CD1c-positive myeloid dendritic cell (primary cell): ENCODE data around the gene STX7.

ENCODE experiments used
- DNase-seq: peaks from one replicate; pipeline ENCODE4 v3.0.0-alpha.2; 2016; ENCODE audit errors: extremely low spot score

STX7 gene

GRCh38 chr6:132506869-132507808 lies 5.8 kb downstream of the STX7 start:
- DNase-seq, result no peak

DNA sequence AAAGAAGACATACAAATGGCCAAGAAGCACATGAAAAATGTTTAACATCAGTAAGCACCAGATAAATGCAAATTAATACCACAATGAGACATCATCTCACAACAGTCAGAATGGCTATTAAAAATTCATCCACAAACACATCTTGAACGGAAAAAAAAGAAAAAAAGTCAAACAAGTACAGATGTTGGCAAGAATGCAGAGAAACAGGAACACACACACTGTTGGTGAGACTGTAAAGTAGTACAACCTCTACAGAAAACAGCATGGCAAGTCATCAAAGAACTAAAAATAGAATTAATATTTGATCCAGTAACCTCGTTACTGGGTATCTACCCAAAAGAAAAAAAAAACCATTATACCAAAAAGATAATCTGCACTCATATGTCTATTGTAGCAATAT lies 6.5 kb downstream of the STX7 start:
- no peak for DNase-seq

DNA sequence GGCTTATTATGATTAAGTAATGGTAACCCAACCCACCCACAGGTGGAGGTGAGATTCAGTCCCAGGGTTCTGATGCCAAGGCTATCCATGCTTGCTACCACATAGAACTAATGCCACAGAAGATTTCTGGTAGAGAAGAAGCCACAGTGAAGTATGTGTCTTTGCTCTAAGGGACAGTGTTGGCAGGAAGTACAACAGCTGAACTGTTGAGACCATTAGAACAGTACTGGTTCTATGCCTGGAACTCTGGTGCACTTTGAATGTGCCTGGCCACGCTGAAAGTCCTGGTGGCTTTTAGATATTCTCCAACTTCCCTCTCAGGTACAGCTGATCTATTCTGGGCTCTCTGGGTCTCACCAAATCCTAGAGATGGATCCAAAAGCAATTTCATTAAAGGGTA lies 7.8 kb downstream of the STX7 start:
- DNase-seq, result no peak

GRCh38 chr6:132504757-132505156 lies 8.2 kb downstream of the STX7 start:
- no peak for DNase-seq

DNA sequence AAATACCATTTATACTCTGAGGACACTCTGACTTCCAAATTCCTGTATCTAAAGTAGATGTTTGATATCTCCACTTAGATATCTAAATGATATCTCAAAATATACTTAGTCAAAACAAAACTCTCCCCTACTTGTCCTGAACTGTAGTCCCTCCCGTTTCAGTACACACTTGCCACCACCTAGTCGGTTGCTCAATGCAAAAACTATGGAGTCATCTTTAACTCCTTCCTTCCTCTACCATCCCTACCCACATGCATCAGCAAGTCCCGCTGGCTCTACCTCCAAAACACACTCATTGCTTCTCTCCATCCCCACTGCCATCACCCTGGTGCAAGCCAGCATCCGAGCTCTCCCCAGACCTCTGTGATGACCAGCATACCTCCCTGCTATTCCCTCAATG lies 13.2 kb downstream of the STX7 start:
- DNase-seq, result peak; percentile 38

GRCh38 chr6:132498638-132499037 lies 14.3 kb downstream of the STX7 start:
- peak; percentile 76 for DNase-seq

GRCh38 chr6:132496519-132497180 lies 16.3 kb downstream of the STX7 start:
- no peak for DNase-seq

GRCh38 chr6:132495604-132496079 lies 17.3 kb downstream of the STX7 start:
- no peak for DNase-seq

DNA sequence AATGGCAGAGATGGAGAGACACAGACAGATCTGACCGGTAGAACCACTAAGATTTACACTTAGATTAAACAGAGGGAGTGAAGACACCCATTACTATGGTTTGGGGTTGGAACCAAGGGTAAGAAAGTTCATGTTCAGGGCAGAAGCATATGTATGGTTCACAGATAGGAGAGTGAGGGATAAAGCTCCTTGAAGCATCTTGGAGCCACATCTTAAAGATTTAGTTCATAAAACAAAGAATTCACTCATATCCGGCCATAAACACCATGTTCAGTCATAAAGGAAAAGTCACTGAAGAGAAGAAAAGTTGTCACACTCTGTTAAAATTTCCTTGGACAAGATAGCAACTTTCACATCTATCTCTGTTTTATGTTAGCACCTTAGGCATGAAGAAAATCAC lies 18.0 kb downstream of the STX7 start:
- no peak for DNase-seq

- no peak for DNase-seq
These were observed 21.0 kb downstream of the STX7 start for GRCh38 chr6:132491881-132492280.

GRCh38 chr6:132491303-132491702 lies 21.6 kb downstream of the STX7 start:
- DNase-seq, result peak; percentile 59

DNA sequence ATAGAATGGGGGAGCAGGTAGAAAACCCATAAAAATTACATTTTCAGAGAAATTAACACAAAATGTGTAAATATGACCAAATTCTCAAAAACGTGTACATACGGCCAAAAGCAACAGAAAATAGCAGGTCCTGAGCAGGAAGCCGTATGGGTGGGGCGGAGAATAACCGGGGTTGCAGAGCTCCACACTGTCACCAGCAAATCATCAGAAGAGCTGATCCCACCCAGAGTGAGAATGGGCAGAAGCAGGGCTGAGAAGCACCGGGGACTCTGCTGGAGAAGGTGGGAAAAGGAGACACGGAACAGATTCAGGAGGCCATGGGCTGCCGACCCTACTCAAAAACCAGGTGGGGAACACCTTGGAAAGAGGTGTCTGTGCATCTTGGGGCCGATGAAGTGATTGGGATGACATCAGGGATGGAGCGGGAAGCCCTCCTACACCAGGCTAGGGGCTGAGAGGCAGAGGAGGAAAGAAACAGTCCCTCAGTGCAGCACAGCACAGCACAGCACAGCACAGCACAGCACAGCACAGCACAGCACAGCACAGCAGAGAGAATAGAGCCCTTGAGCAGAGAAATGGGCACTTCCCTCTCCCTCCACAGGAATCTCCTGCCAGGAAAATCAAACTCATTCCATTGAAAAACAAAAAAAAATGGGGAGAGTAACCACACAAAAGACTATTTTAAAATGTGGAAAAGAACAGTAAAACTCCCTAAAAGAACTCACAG lies 22.3 kb downstream of the STX7 start:
- DNase-seq, result no peak

GRCh38 chr6:132490024-132490423 lies 22.9 kb downstream of the STX7 start:
- DNase-seq, result peak; percentile 46

GRCh38 chr6:132489376-132489775 lies 23.5 kb downstream of the STX7 start:
- DNase-seq, result no peak

DNA sequence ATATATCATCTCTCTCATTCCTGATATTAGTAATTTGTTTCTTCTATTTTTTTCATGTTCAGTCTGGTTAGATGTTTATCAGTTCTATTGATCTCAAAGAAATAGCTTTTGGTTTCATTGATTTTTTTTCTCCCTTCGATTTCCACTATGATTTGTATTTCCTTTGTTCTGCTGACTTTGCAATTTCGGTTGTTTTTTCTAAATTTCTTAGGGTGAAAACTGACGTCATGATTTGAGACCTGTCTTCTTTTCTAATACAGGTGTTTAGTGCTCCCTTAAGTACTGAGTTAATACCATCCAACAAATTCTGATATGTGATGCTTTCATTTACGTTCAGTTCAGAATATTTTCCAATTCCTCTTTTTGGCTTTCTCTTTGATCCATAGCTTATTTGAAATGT lies 25.2 kb downstream of the STX7 start:
- no peak for DNase-seq

GRCh38 chr6:132484680-132485018 lies 28.3 kb downstream of the STX7 start:
- no peak for DNase-seq

DNA sequence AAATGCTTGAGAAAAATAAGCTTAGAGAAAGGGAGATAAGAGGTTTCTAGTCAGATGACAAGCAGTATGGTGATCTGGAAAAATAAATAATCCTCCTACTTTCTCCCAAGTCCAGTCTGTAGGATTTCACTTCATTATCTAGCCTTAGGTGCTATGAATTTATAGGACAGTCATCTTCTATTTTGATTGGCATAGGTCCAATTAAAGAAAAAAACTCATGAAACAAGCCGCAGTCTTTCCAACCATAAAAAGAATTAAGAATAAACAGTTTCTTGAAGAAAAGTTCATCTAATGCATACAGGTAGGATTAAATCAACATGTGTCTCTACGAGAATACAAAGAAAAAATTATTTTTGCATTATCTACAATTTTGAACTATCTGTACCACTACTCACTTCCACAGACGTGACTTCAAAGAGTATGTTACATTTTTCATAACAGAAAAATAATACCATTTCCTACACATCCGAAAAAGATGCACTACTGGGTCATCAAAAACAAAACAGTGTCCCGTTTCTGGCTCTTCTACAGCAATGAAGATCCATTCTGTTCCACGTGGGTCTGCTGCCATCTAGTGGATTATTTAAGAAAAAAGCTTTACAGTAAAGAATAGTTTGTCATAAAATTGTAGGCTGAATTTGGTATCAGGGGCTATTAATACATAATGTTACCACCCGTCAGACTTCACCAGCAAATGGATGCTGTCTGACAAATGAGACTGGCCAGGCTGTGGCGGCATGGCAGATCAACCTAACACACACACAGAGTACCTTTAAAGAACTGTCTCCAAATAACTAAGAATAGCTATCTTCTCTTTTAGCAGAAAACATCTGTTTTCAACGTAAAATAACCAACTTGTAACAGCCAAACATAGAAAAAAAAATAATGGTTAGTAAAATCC lies 28.9 kb downstream of the STX7 start:
- peak; percentile 72 for DNase-seq

GRCh38 chr6:132482581-132482980 lies 30.3 kb downstream of the STX7 start:
- no peak for DNase-seq

- no peak for DNase-seq
These were observed 31.7 kb downstream of the STX7 start for GRCh38 chr6:132481189-132481588.

- no peak for DNase-seq
These were observed 33.8 kb downstream of the STX7 start for GRCh38 chr6:132479131-132479530.

DNA sequence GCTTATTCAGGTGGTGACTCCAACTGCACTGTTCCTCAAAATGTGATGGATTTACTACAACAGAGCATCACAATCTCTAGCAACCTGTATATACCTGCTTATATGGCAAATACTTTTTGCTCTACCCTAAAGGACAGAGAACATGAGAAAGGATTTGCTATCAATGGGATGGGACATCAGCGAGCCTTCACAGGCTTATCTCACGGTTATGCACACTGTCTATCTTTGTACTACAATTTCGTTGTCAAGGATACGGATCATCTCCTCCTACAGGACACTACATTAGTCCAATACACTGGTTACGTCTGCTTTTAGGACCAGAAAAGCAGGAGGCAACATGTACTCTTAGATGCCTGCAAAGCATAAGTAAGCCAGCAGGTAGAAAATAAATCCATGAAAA lies 34.2 kb downstream of the STX7 start:
- DNase-seq, result no peak
